Breast epithelium (tissue), 4 donors: ENCODE results near the gene RHBG. TPM values are rescaled to one million over a fixed set of nuclear protein-coding genes. Genes with fewer than 3 reads are reported as not detected.

Experiments used
- DNase-seq, 2 donors: peaks; one replicate each; pipeline ENCODE4 v3.0.0-alpha.2; 2019; ENCODE audit warnings: low spot score in 2 of 2
- H3K27ac ChIP-seq, 2 donors: fragments of 200-600 bp; sonication (generic) in 1 of 2; one replicate each; pipeline ENCODE4 v1.5.1; 2016 to 2019; ENCODE audit warnings: mild to moderate bottlenecking in 1 of 2
- H3K27me3 ChIP-seq, 2 donors: fragments of 200-600 bp; sonication (generic) in 1 of 2; one replicate each; pipeline versions ENCODE4 v1.5.1 to v1.6.0; 2017 to 2019; ENCODE audit warnings: control low read depth in 1 of 2, mild to moderate bottlenecking in 1 of 2
- H3K36me3 ChIP-seq: fragments of 200-600 bp; one replicate; pipeline ENCODE4 v1.5.1; 2019
- H3K4me1 ChIP-seq, 2 donors: fragments of 200-600 bp; sonication (generic); one replicate each; pipeline ENCODE4 v1.5.1; 2016 to 2019; ENCODE audit warnings: control low read depth in 1 of 2
- H3K4me3 ChIP-seq, 3 donors: fragments of 200-600 bp; sonication (generic); 1 replicate in 2 of 3; 2 replicates in 1 of 3; pipeline ENCODE4 v1.5.1; 2016 to 2019; ENCODE audit warnings: mild to moderate bottlenecking in 3 of 3, moderate library complexity in 2 of 3
- H3K9me3 ChIP-seq, 2 donors: fragments of 200-600 bp; sonication (generic) in 1 of 2; one replicate each; pipeline ENCODE4 v1.5.1; 2016 to 2019; ENCODE audit warnings: control low read depth in 1 of 2
- CTCF ChIP-seq, 3 donors: fragments of 450-650 bp; IDR thresholded peaks; one replicate each; pipeline ENCODE4 v1.5.1; 2016 to 2017; ENCODE audit warnings: antibody characterized with exemption in 3 of 3, mild to moderate bottlenecking in 3 of 3, moderate library complexity in 3 of 3
- POLR2A ChIP-seq: fragments of 450-650 bp; IDR thresholded peaks from one replicate; pipeline ENCODE4 v1.6.1; 2016; ENCODE audit warnings: antibody characterized with exemption, mild to moderate bottlenecking, moderate library complexity
- POLR2AphosphoS5 ChIP-seq, 3 donors: sonication (generic); formaldehyde crosslinking; IDR thresholded peaks; one replicate each; pipeline ENCODE4 v1.6.1; 2017; ENCODE audit warnings: antibody characterized with exemption in 3 of 3
- intact Hi-C: fragments of 100-400 bp; cut with DNase I; formaldehyde crosslinking; loops from one replicate; pipeline ENCODE4 v1.15.1; 2023; ENCODE audit warnings: low total_unique reads
- total RNA-seq, 3 donors: library from RNA; depleted of rRNA; stranded (reverse); fragments of >200 nt; gene quantifications; one replicate each; pipeline ENCODE4 v1.1.0, GENCODE V29; 2016

Gene RHBG
- total RNA-seq, 3 donors from 2014 or later: not detected

DNA sequence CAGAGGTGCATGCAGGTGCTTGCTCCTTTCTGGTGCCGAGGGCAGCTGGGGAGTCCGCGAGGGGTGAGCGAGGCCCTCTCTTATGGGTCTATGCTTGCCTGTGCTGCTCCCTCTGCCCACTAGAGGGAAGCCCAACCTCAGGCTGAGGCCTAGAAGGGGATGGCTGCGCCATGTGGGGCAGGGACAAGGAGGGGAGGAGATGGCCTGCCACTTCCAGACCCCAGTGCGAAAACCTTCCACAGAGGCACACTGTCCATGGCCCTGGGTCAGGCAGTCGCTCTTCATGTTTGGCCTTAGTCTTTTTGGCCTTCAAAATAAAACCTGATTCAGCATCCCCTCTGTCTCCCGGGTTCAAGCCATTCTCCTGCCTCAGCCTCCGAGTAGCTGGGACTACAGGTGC lies 14.0 kb downstream of the RHBG start:
- Histone ChIP-seq H3K27me3 (peaks cover 0 to 11% of the 10 kb centered on the region in 2 donors), H3K4me1 (no peaks in the 10 kb centered on the region), H3K9me3 (no peaks in the 10 kb centered on the region), H3K27ac (no peak overlapping the region), H3K36me3 (no peaks in the 10 kb centered on the region), H3K4me3 (no peak overlapping the region)
- intact Hi-C loops: loop anchor here (10.0 kb wide), 1 partner anchor 62 kb away; no protein-coding TSS in a partner anchor
- TF ChIP-seq POLR2A (no peak), POLR2AphosphoS5 (IDR thresholded peaks at IDR 0.05) (no peak), CTCF (IDR thresholded peaks at IDR 0.05) (peak; percentile 33 to 70 (median 64))
- peak in 1 of 2 donors; percentile 59 for DNase-seq

GRCh38 chr1:156384007-156384406 lies 15.0 kb downstream of the RHBG start:
- no peak for DNase-seq
- TF ChIP-seq POLR2A (no peak), POLR2AphosphoS5 (IDR thresholded peaks at IDR 0.05) (no peak), CTCF (IDR thresholded peaks at IDR 0.05) (no peak)
- H3K4me3 ChIP-seq: no peak overlapping the region
- intact Hi-C loops: loop anchor here (10.0 kb wide), 1 partner anchor 61 kb away; no protein-coding TSS in a partner anchor
- no peaks in the 10 kb centered on the region for H3K36me3 ChIP-seq
- no peaks in the 10 kb centered on the region for H3K9me3 ChIP-seq
- no peak overlapping the region for H3K27ac ChIP-seq
- no peaks in the 10 kb centered on the region for H3K4me1 ChIP-seq
- H3K27me3 ChIP-seq: peaks cover 0 to 20% of the 10 kb centered on the region in 2 donors

DNA sequence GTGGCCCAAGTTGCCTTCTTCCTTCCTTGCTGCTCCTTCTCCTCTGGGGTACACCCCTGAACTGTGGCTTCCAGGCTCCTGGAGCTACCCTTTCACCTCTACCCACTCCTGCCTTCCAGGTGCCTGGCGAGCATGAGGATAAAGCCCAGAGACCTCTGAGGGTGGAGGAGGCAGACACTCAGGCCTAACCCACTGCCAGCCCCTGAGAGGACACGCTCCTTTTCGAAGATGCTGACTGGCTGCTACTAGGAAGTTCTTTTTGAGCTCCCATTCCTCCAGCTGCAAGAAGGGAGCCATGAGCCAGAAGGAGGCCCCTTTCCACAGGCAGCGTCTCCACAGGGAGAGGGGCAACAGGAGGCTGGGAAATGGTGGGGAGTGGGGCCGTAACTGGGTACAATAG lies 15.6 kb downstream of the RHBG start:
- no peaks in the 10 kb centered on the region for H3K4me1 ChIP-seq
- H3K36me3 ChIP-seq: no peaks in the 10 kb centered on the region
- no peak for TF ChIP-seq POLR2A
- no peak for TF ChIP-seq POLR2AphosphoS5 (IDR thresholded peaks at IDR 0.05)
- no peak for TF ChIP-seq CTCF (IDR thresholded peaks at IDR 0.05)
- no peaks in the 10 kb centered on the region for H3K9me3 ChIP-seq
- DNase-seq: no peak
- H3K27me3 ChIP-seq: peaks cover 0 to 26% of the 10 kb centered on the region in 2 donors
- H3K4me3 ChIP-seq: no peak overlapping the region
- intact Hi-C loops: loop anchor here (10.0 kb wide), 1 partner anchor 60 kb away; no protein-coding TSS in a partner anchor
- H3K27ac ChIP-seq: no peak overlapping the region

DNA sequence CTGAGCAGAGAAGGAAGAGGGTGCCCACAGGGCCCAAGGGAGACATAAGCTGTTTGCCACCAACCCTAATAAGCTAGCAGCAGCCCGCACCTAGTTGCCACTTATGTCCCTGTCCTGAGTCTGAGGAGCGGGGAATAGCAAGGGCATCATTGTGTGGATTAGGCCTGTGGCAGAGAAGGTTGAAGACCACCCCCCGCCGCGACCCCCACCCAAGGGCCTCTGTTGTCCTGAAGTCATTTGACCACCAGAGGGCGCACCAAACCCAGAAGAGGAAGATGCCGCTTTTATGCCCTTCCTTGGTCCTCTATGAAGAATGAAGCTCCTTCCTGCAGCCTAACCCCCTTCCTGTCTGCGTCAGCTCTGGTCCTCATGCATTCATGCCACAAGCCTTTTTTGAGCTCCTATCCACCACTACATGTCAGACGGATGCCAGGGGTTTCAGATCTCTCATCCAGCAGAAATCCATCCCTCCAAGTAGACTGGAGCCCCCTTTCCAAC lies 16.6 kb downstream of the RHBG start:
- TF ChIP-seq CTCF (IDR thresholded peaks at IDR 0.05): peak; percentile 87 to 96 (median 93)
- TF ChIP-seq POLR2A: no peak
- no peak for TF ChIP-seq POLR2AphosphoS5 (IDR thresholded peaks at IDR 0.05)
- Histone ChIP-seq H3K4me1 (no peaks in the 10 kb centered on the region), H3K27me3 (peaks cover 0 to 28% of the 10 kb centered on the region in 2 donors), H3K4me3 (no peak overlapping the region), H3K27ac (no peak overlapping the region), H3K9me3 (no peaks in the 10 kb centered on the region), H3K36me3 (no peaks in the 10 kb centered on the region)
- intact Hi-C loops: loop anchor here (10.0 kb wide), 1 partner anchor 59 kb away; no protein-coding TSS in a partner anchor
- DNase-seq: no peak

GRCh38 chr1:156386134-156386901 lies 17.3 kb downstream of the RHBG start:
- H3K27me3 ChIP-seq: peaks cover 0 to 28% of the 10 kb centered on the region in 2 donors
- no peaks in the 10 kb centered on the region for H3K9me3 ChIP-seq
- H3K4me3 ChIP-seq: no peak overlapping the region
- H3K4me1 ChIP-seq: no peaks in the 10 kb centered on the region
- no peak for DNase-seq
- TF ChIP-seq POLR2A (no peak), POLR2AphosphoS5 (IDR thresholded peaks at IDR 0.05) (no peak), CTCF (IDR thresholded peaks at IDR 0.05) (no peak)
- no peak overlapping the region for H3K27ac ChIP-seq
- H3K36me3 ChIP-seq: no peaks in the 10 kb centered on the region
- intact Hi-C loops: loop anchor here (10.0 kb wide), 1 partner anchor 58 kb away; no protein-coding TSS in a partner anchor
